SK-N-SH treated with all-trans-retinoic acid at 6 μM for 48 hours (cell line): ENCODE data around the gene KLK6.

ENCODE experiments used
- ARNTL ChIP-seq: fragments of 450-650 bp; formaldehyde crosslinking; IDR thresholded peaks from 2 replicates; pipeline ENCODE4 v1.5.0; 2020; ENCODE audit warnings: low read depth, mild to moderate bottlenecking, moderate library complexity, borderline replicate concordance
- CREB5 ChIP-seq: fragments of 250-450 bp; sonication (Bioruptor Pico); IDR thresholded peaks from 2 replicates; pipeline ENCODE4 v1.5.1; 2020; ENCODE audit warnings: low read depth, mild to moderate bottlenecking, moderate library complexity
- CSDC2 ChIP-seq: fragments of 250-450 bp; sonication (Bioruptor Pico); IDR thresholded peaks from 2 replicates; pipeline ENCODE4 v1.5.0; 2020; ENCODE audit warnings: mild to moderate bottlenecking, moderate library complexity
- GLIS3 ChIP-seq: fragments of 250-450 bp; sonication (Bioruptor Pico); IDR thresholded peaks from 2 replicates; pipeline ENCODE4 v1.5.0; 2020; ENCODE audit warnings: mild to moderate bottlenecking, moderate library complexity
- OSR1 ChIP-seq: fragments of 250-450 bp; sonication (Bioruptor Pico); IDR thresholded peaks from 2 replicates; pipeline ENCODE4 v1.8.0; 2022; ENCODE audit warnings: moderate library complexity, mild to moderate bottlenecking, inconsistent platforms
- TCF4 ChIP-seq: fragments of 250-450 bp; sonication (Bioruptor Pico); IDR thresholded peaks from 2 replicates; pipeline ENCODE4 v1.8.0; 2021; ENCODE audit warnings: mild to moderate bottlenecking, moderate library complexity, borderline replicate concordance
- ZC3H10 ChIP-seq: fragments of 250-450 bp; sonication (Bioruptor Pico); IDR thresholded peaks from 2 replicates; pipeline ENCODE4 v1.5.1; 2021; ENCODE audit warnings: mild to moderate bottlenecking, moderate library complexity
- ZFP3 ChIP-seq: fragments of 250-450 bp; sonication (Bioruptor Pico); IDR thresholded peaks from 2 replicates; pipeline ENCODE4 v1.5.0; 2020; ENCODE audit warnings: mild to moderate bottlenecking, moderate library complexity
- ZFP30 ChIP-seq: fragments of 450-650 bp; formaldehyde crosslinking; IDR thresholded peaks from 2 replicates; pipeline ENCODE4 v1.5.0; 2022; ENCODE audit warnings: mild to moderate bottlenecking, moderate library complexity
- ZNF565 ChIP-seq: fragments of 450-650 bp; formaldehyde crosslinking; conservative IDR thresholded peaks from 2 replicates; pipeline ENCODE4 v1.5.0; 2020; ENCODE audit warnings: low read depth, mild to moderate bottlenecking, moderate library complexity
- ZNF70 ChIP-seq: fragments of 450-650 bp; formaldehyde crosslinking; IDR thresholded peaks from 2 replicates; pipeline ENCODE4 v1.5.0; 2020; ENCODE audit warnings: mild to moderate bottlenecking, moderate library complexity
- TF ChIP-seq, protein P1 (sequence below): fragments of 250-450 bp; sonication (Bioruptor Pico); IDR thresholded peaks from 2 replicates; pipeline ENCODE4 v1.8.0; 2021; ENCODE audit warnings: low read depth, mild to moderate bottlenecking, moderate library complexity, borderline replicate concordance
- TF ChIP-seq, protein P2 (sequence below): fragments of 250-450 bp; sonication (Bioruptor Pico); IDR thresholded peaks from 2 replicates; pipeline ENCODE4 v1.8.0; 2020; ENCODE audit warnings: mild to moderate bottlenecking, moderate library complexity, borderline replicate concordance

DNA sequence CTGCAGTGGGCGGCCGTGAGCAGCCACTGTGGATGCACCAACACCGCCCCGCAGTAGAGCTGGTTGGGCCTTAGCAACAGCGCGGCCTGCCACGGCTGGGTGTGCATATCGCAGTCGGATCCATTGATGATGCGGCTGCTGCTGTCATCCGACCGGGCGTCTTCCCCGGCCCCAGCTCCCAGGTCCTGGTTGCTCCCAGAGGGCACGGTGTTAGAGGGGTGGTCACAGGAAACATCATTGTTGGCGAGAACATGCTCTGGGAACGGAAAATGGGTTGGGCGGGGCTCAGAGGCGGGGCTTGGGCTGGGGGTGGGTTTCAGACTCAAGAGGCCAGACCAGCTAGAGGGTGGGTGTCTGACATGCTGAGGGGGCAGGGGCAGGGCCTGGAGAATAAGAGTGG is 19.5 kb downstream of the KLK6 start:
- TF ChIP-seq ZNF565 (no peak), ZC3H10 (CRISPR knock-in tag) (no peak), ZFP3 (CRISPR knock-in tag) (no peak), ZNF70 (CRISPR knock-in tag) (no peak), ARNTL (CRISPR knock-in tag) (no peak), ZFP30 (CRISPR knock-in tag) (no peak), TCF4 (CRISPR knock-in tag) (no peak), CREB5 (CRISPR knock-in tag) (no peak), OSR1 (no peak), CSDC2 (CRISPR knock-in tag) (no peak), GLIS3 (CRISPR knock-in tag) (no peak)
- TF ChIP-seq, protein P1, sequence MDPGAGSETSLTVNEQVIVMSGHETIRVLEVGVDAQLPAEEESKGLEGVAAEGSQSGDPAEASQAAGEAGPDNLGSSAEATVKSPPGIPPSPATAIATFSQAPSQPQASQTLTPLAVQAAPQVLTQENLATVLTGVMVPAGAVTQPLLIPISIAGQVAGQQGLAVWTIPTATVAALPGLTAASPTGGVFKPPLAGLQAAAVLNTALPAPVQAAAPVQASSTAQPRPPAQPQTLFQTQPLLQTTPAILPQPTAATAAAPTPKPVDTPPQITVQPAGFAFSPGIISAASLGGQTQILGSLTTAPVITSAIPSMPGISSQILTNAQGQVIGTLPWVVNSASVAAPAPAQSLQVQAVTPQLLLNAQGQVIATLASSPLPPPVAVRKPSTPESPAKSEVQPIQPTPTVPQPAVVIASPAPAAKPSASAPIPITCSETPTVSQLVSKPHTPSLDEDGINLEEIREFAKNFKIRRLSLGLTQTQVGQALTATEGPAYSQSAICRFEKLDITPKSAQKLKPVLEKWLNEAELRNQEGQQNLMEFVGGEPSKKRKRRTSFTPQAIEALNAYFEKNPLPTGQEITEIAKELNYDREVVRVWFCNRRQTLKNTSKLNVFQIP (CRISPR knock-in tag) = no peak
- TF ChIP-seq, protein P2, sequence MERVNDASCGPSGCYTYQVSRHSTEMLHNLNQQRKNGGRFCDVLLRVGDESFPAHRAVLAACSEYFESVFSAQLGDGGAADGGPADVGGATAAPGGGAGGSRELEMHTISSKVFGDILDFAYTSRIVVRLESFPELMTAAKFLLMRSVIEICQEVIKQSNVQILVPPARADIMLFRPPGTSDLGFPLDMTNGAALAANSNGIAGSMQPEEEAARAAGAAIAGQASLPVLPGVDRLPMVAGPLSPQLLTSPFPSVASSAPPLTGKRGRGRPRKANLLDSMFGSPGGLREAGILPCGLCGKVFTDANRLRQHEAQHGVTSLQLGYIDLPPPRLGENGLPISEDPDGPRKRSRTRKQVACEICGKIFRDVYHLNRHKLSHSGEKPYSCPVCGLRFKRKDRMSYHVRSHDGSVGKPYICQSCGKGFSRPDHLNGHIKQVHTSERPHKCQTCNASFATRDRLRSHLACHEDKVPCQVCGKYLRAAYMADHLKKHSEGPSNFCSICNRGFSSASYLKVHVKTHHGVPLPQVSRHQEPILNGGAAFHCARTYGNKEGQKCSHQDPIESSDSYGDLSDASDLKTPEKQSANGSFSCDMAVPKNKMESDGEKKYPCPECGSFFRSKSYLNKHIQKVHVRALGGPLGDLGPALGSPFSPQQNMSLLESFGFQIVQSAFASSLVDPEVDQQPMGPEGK (CRISPR knock-in tag) = no peak
